Anterior cingulate cortex (tissue), 58 donors: ENCODE results near the gene ELAVL2.

Source experiments
- DNase-seq, 58 donors: peaks; one replicate each; lab custom pipeline; 2025; lab: John Stamatoyannopoulos, UW

Gene ELAVL2

DNA sequence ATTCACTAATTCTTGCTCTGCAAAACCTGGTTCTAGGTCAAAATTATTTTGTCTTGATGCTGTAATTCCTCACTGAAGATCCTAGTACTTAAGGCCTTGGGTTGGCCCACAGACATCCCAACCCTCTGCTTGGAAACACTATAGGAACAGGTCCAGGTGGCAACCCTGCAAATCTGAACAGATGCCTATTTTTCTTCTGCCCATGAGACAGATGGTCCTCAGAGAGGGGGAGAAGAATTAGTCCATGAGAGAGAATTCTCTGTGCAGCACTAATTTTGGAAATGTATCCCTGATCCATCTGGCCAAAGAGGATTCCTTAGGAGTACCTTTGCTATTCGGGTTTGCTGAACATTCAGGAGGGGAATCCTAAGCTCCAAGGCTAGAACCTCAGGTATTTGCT is 156.3 kb downstream of the ELAVL2 start:
- peak in 2 of 58 donors; percentile 11 to 31 for DNase-seq

DNA sequence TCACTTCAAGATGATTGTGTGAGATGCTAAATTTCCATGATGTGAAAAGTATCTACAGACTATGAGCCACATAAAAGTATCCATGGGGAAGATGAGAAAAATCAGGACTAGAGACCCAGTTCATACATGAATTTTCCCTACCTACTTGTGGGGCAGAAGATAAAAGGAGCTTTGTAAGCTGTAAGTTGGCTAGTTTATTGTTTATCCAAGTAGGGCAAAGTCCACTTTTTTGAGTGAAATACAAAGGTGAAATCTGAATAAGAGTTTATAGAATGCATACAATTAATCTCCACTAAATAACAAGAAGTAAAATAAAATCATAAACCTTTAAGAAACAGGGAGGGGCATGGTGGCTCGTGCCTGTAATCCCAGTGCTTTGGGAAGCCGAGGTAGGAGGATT is 160.4 kb downstream of the ELAVL2 start:
- no peak for DNase-seq

DNA sequence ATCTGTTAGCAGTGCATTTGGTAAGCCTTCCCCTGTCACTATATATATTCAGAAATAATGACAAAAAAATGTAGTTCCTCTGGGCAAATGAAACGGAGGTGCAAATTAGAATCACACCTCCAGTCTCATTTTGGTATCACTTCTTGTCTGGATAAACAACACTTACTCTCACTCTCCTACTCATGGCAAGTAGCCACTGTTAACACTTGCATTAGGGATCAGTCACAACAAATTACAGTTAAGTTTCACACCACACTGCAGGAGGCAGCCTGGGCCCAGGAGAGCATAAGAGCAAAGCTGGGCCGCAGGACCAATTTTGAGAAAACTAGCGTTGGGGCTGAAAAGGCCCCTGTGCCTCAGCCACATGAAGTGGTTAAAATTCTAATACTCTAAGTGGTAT is 161.0 kb downstream of the ELAVL2 start:
- no peak for DNase-seq

DNA sequence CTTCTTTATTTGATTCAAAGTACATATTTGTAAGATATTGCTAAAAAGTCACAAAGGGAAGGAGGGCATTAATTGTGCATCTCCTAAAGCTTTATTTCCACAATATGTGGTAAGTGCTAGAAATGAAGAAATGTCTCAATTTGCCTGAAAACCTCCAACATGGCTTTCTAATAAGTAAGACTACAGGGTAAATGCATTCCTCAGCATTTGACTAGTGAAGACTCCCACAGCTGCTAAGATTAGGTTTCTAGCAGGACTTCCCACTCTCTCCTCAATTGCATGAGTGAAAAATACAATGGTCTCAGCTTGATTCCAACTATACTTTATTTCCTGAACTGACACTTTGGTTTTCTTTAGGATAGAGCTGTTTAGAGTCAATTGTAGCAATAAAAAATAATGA is 162.1 kb downstream of the ELAVL2 start:
- DNase-seq: no peak

DNA sequence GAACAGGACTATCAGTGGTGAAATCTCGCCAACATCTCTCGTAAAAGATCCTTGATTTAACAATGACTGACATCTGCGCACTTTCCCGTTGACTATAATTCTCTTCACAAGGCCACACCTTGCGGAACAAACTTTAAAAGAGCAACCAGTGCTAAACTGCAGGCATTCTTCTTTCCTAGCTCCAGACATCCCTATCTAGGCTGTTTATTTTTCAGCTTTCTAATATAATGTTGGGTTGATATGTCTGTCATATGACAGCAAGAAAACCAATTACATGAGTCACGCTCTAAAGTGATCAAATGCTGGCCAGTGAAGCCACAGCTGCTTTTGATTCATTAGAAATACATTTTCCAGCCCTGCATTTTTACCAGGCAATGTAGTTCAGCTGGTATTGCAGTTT is 162.5 kb downstream of the ELAVL2 start:
- no peak for DNase-seq

DNA sequence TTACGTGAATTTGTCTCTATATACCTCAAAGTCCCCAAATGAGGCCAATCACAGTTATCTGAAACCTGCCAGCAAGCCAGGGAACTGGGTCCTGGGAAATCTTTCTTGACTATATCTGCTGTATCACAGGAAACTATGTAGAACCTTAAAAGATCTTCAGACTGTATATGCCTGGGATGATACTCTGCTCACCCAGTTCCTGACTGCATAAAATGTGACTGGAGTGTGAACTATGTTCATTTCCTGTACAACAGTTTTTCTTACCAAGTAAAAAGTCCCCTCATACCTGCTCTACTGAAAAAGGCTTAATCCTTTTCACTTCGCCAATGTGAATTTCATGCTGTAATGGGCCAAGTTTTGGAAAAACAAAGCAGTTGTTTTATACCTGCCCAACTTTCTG is 162.9 kb downstream of the ELAVL2 start:
- DNase-seq: no peak

DNA sequence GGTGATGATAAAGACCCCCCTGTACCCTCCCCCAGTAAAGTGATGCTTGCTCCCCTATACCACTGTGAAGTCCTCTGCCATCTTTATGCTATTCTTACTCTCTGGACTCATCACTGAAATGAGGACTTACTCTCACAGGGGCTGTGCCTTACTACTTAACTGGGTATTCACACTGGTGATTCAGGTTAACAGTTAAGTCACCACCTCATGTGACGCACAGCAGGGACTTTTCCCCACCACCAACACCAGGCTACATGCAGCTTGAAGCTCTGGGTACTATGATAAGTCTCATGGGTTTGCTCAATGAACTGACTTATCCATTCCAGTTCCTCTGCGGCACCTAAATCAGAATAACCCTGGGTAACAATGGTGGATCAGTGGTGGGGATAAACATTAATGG is 163.7 kb downstream of the ELAVL2 start:
- DNase-seq: no peak

DNA sequence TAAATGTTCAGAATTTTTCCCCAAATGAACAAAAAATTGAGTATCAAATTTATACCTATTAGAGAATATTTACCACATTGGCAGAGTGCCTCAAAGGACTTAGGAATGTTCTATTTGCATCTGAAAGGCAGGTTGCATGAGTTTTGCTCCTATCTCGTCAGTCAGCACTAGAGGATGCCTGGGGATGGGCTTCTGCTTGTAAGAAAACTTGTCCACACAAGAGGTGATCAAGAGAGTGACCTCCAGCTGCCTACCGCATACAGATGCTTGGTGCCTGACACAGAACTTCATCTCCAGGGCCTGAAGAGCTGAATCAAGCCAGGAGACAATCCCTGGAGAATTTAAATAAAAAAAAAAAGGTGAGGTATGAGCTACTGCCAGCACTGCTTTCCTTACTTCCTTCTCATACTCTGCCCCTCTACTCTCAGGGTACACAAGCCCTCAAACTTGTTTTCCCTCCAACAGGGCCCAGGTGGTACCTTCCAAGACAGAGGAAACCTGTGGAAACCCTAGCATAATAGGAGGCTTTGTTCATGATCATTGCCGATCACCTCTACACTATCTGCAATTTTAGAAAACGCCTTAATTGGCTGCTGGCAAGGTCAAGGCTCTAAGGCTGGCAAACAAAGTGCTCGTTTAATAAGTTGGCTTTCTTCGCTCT is 166.6 kb downstream of the ELAVL2 start:
- no peak for DNase-seq

DNA sequence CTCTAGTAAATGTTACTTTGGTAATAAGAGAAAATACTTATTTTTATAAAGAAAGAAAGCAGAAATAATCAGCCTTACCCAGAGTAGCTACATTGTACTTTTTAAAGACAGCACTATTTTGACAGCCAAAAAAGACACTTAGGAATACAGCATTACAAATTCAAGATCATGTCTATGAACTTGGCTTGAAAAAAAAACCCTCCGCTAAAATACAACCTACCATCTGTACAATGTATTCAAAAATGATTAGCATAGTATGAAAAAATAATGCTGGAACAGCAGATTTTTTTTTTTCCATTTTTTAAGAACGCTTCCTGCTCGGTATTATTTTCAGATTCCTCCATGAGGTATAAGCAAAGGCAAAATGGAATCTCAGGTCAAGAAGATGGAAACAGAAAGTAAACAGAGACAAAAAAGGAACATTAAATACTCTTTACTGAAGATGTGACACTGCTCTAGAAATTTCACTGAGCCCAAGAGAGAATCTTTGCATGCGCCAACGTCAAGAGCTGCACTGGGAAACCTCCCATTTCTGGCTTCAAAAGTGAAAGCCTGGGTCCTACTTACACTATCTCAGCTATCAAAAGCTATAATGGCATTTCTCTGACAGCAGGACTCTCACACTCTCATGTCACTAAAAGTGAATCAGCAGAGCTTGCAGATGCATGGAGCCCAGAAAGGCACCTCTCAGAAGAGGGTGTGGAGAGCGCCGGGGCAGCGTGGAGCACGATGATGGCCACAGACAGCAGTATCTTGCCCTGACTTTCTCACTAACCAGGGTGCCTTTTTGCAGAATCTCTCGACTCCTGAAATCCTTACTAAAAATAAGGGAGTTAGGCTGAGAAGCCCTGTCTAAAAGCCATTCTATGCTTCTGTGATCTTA is 167.4 kb downstream of the ELAVL2 start:
- no peak for DNase-seq

DNA sequence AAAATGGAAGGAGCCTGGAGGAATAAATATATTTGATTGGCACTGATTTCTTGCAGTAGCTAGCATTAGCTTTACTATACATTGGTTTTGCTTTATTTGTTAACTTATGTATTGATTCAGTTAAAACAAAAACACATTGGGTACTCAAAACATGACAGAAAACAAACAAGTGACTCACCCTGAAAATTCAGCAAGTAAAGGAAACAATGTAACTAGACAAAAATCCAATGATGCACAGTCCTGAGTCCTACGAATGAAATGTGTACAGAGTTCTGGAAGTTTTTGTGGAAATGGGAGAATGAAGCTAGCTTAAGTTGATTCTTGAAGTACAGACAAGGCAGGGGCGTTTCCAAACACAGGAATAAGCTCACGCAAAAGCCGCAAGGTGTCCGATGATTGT is 175.0 kb downstream of the ELAVL2 start:
- DNase-seq: no peak

DNA sequence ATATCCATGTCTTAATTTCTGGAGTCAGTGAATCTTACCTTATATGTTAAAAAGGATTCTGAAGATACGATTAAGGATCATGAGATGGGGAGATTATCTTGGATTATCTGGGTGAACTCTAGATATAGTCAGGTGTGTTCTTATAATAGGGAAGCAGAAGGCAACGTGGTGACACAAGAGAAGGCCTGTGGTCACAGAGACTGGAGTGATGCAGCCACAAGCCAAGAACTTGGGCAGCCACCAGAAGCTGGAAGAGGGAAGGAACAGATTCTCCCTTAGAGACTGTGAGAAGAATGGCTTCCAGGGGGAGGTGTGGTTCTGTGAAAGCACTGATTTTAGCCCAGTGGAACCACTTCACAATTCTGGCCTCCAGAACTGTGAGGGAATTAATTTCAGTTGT is 177.4 kb downstream of the ELAVL2 start:
- no peak for DNase-seq

DNA sequence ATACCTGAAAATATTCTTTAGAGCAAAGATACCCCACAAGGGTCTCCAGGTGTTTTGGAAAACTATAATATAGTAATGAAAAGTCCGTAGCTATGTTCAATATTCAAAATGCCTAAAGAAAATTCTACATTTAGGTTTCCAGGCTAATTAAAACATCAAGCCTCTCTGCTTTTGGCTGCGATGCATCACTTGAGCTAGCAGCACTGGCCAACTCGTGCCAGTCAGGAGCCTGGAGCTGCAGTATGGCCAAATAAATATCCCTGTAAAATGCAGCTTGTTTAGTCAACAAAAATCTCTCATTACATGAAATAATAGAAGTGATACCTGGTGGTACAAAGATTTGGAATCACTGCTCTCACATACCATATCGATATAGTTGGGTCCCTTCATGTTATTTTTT is 181.1 kb downstream of the ELAVL2 start:
- no peak for DNase-seq

DNA sequence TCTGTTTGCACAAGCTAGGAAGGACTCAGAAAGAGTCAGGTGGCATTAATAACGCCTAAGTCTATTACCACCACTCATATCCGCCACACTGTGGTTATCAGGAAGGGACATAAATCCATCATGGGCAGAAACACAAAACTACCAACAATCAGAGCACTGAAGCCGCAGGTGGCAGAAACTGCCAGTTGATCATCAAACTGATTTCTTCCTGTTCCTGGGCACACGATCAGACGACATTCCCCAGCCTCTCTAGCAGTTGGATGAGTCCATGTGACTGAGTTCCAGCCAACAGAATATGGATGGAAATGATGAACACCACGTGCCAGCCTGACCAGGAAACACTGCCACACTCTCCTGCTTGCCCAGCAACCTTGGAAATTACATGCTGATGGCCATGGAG is 181.7 kb downstream of the ELAVL2 start:
- no peak for DNase-seq

DNA sequence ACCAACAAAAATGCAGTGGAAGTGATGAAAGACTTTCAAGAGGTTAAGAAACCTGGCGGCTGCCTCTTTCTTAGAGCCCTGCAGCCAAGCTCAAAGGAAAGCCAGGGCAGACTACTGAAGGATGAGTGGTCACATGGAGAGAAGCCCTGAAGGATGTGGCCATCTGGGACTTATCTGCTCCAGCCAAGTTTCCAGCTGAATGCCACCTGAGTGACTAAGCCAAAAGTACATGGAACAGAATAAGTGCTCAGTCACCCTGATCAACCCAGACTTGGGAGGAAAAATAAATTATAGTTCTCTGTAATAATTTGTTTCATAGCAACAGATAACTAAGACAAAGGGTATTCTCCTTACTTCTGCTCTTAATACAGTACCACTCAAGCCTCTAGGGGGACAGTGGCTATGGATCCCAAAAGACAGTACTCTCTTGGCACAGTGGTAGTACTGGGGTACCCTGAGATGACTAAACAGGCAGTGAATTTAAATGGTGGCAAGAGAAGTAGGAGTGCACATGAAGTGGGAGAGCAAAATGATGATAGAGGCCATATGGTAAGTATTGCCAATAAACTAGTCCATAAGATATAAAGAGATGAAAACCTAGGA is 182.3 kb downstream of the ELAVL2 start:
- no peak for DNase-seq
